Loucy (cell line): Measurements from ENCODE around the gene CHST1.

Experiments used
- H2AFZ ChIP-seq: fragments of 200-600 bp; sonication (generic); 2 replicates; pipeline ENCODE4 v1.6.0; 2016; ENCODE audit warnings: antibody characterized with exemption, mild to moderate bottlenecking, low read length, moderate library complexity
- H3F3A ChIP-seq: fragments of 200-600 bp; 2 replicates; pipeline ENCODE4 v1.6.0; 2016; ENCODE audit warnings: antibody characterized with exemption, low read depth, mild to moderate bottlenecking
- H3K27me3 ChIP-seq: fragments of 200-600 bp; sonication (generic); 2 replicates; pipeline ENCODE4 v1.6.1; 2014; ENCODE audit warnings: low read length, mild to moderate bottlenecking; ENCODE audit not compliant: insufficient read depth, poor library complexity, severe bottlenecking
- H3K36me3 ChIP-seq: fragments of 200-600 bp; sonication (generic); 2 replicates; pipeline ENCODE4 v1.6.1; 2016; ENCODE audit warnings: low read length; ENCODE audit not compliant: insufficient read depth
- H3K4me1 ChIP-seq: fragments of 200-600 bp; sonication (generic); 2 replicates; pipeline ENCODE4 v1.5.1; 2014; ENCODE audit warnings: low read length, mild to moderate bottlenecking; ENCODE audit not compliant: insufficient read depth, poor library complexity, severe bottlenecking
- H3K4me2 ChIP-seq: fragments of 200-600 bp; sonication (generic); 2 replicates; pipeline ENCODE4 v1.6.0; 2014; ENCODE audit warnings: antibody characterized with exemption, low read length, low read depth, mild to moderate bottlenecking; ENCODE audit not compliant: poor library complexity, severe bottlenecking
- H3K4me3 ChIP-seq: fragments of 200-600 bp; sonication (generic); 2 replicates; pipeline ENCODE4 v1.5.1; 2014; ENCODE audit warnings: low read length, mild to moderate bottlenecking, mixed read lengths; ENCODE audit not compliant: poor library complexity, severe bottlenecking
- H3K79me2 ChIP-seq: fragments of 200-600 bp; sonication (generic); 2 replicates; pipeline ENCODE4 v1.6.1; 2014; ENCODE audit warnings: low read length; ENCODE audit not compliant: insufficient read depth
- H3K9ac ChIP-seq: fragments of 200-600 bp; sonication (generic); 2 replicates; pipeline ENCODE4 v1.6.0; 2014; ENCODE audit warnings: mild to moderate bottlenecking, low read depth, low read length, moderate library complexity; ENCODE audit not compliant: poor library complexity, severe bottlenecking
- H3K9me2 ChIP-seq: fragments of 200-600 bp; sonication (generic); replicated peaks from 2 replicates; pipeline ENCODE4 v1.6.1; 2016; ENCODE audit warnings: low read depth, low read length, mixed read lengths
- H3K9me3 ChIP-seq: fragments of 200-600 bp; sonication (generic); 2 replicates; pipeline ENCODE4 v1.6.1; 2014; ENCODE audit warnings: mild to moderate bottlenecking, antibody characterized with exemption, low read length, low read depth; ENCODE audit not compliant: insufficient read depth
- H4K20me1 ChIP-seq: fragments of 200-600 bp; sonication (generic); 2 replicates; pipeline ENCODE4 v1.6.0; 2014; ENCODE audit warnings: antibody characterized with exemption, low read length, mild to moderate bottlenecking; ENCODE audit not compliant: insufficient read depth, poor library complexity, severe bottlenecking
- CTCF ChIP-seq: fragments of 200-600 bp; sonication (generic); conservative IDR thresholded peaks from 2 replicates; pipeline ENCODE4 v1.5.1; 2014; ENCODE audit warnings: mild to moderate bottlenecking, antibody characterized with exemption, low read length
- EZH2phosphoT487 ChIP-seq: fragments of 200-600 bp; IDR thresholded peaks from 2 replicates; pipeline ENCODE4 v1.6.1; 2018; ENCODE audit warnings: antibody characterized with exemption, mild to moderate bottlenecking, moderate library complexity, borderline replicate concordance

The CHST1 gene

GRCh38 chr11:45646275-45646927 lies 19.0 kb downstream of the CHST1 start:
- peak overlapping the region; percentile 93 for H2AFZ ChIP-seq
- TF ChIP-seq EZH2phosphoT487, result no peak
- TF ChIP-seq CTCF, result no peak

GRCh38 chr11:45644981-45645889 lies 20.2 kb downstream of the CHST1 start:
- TF ChIP-seq EZH2phosphoT487 (no peak), CTCF (no peak)
- no peak overlapping the region for H3K4me3 ChIP-seq

More at GRCh38 chr11:45646275-45646927, 19.0 kb downstream of the CHST1 start:
- Histone ChIP-seq H3K4me2 (no peak overlapping the region), H3K9me2 (no peaks in the 10 kb centered on the region), H3K27me3 (no peaks in the 10 kb centered on the region), H3F3A (no peaks in the 10 kb centered on the region), H3K4me3 (no peak overlapping the region), H3K79me2 (no peaks in the 10 kb centered on the region), H3K9ac (no peak overlapping the region), H3K9me3 (no peaks in the 10 kb centered on the region), H4K20me1 (no peaks in the 10 kb centered on the region), H3K36me3 (no peaks in the 10 kb centered on the region), H3K4me1 (peaks cover 13% of the 10 kb centered on the region)

GRCh38 chr11:45643598-45644260 lies 21.7 kb downstream of the CHST1 start:
- Histone ChIP-seq H3K36me3 (no peaks in the 10 kb centered on the region), H4K20me1 (no peaks in the 10 kb centered on the region), H3K4me3 (no peak overlapping the region), H3K27me3 (no peaks in the 10 kb centered on the region), H3K79me2 (no peaks in the 10 kb centered on the region), H3K9me2 (no peaks in the 10 kb centered on the region), H2AFZ (peak overlapping the region; percentile 33; the same call in 1 of the 2 replicates), H3K4me1 (peaks cover 13% of the 10 kb centered on the region), H3F3A (no peaks in the 10 kb centered on the region), H3K9me3 (no peaks in the 10 kb centered on the region), H3K4me2 (no peak overlapping the region), H3K9ac (no peak overlapping the region)
- TF ChIP-seq CTCF, result no peak
- no peak for TF ChIP-seq EZH2phosphoT487

More at GRCh38 chr11:45644981-45645889, 20.2 kb downstream of the CHST1 start:
- peaks cover 13% of the 10 kb centered on the region for H3K4me1 ChIP-seq
- H4K20me1 ChIP-seq, result no peaks in the 10 kb centered on the region
- no peaks in the 10 kb centered on the region for H3F3A ChIP-seq
- H2AFZ ChIP-seq, result no peak overlapping the region
- no peaks in the 10 kb centered on the region for H3K36me3 ChIP-seq
- no peaks in the 10 kb centered on the region for H3K9me3 ChIP-seq
- no peak overlapping the region for H3K4me2 ChIP-seq
- H3K9me2 ChIP-seq, result no peaks in the 10 kb centered on the region
- H3K79me2 ChIP-seq, result no peaks in the 10 kb centered on the region
- H3K9ac ChIP-seq, result no peak overlapping the region
- no peaks in the 10 kb centered on the region for H3K27me3 ChIP-seq
